Retinal pigment epithelial cell (primary cell): ENCODE results near the gene MYO5A.

ENCODE experiments used
- DNase-seq: peaks from one replicate; pipeline ENCODE4 v3.0.0-alpha.2; 2010; ENCODE audit warnings: low read depth
- H3K4me3 ChIP-seq: 2 replicates; pipeline ENCODE4 v1.5.1; 2011; ENCODE audit warnings: mild to moderate bottlenecking, low read length, control low read depth, moderate library complexity
- CTCF ChIP-seq: conservative IDR thresholded peaks from 2 replicates; pipeline ENCODE4 v1.5.1; 2011; ENCODE audit warnings: low read depth, low read length, control low read depth, inconsistent platforms

MYO5A gene

DNA sequence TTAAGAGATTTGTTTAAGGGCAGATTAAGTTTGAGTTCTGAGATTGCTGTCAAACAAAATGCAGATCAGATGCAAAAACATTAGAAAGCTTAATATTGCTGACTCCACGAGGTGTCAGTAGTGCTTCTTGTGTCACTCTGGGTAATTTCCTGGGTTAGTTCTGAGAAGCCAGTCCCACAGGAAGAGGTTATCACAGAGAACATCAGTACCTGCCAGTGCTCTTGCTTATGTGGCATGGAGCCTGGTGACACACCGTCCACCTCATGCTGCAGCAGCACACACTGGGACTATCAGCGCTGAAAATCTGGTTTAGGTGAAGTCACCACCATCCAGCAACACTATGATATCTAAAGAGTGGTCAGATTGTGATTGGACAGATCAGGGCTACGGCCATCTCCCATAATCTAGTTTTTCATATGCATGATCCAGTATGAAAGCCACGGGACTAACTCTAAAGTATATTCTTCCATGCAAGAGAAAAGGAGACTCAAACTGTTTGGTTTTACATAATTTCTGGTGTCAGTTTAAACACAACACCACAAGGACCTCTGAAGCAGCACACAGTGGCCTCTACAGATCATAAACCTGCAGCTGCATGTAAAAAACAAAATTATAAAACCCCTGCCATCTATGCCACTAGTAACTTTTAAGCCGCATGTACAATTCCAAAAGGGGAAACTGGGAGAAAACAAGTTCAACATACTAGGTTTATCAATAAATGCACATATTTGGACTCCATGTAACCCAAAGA, 197.0 kb downstream of the MYO5A start:
- no peak for DNase-seq
- TF ChIP-seq CTCF = peak; percentile 58
- H3K4me3 ChIP-seq = no peak overlapping the region

GRCh38 chr15:52329987-52330386, 198.7 kb downstream of the MYO5A start:
- no peak for TF ChIP-seq CTCF
- DNase-seq = no peak
- H3K4me3 ChIP-seq = no peak overlapping the region

DNA sequence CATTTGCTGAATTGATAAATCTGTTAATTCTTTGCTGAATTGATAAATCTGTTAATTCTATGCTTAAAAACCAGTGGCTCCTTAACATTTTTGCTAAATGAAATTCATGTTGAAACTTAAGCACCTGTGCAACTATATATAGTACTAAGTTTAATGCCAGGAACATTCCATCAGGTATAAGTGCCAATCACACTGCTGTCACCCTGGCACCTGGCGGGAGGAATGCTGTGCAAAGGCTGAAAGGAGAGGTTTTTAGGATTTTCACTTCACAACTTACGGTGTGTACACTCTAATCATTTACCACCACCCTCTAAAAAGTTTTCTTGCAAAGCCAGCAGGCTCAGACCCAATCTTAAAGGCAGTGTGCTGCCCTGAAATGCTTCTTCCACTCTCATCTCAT, 199.5 kb downstream of the MYO5A start:
- DNase-seq = no peak
- no peak overlapping the region for H3K4me3 ChIP-seq
- no peak for TF ChIP-seq CTCF

- no peak overlapping the region for H3K4me3 ChIP-seq
- DNase-seq = no peak
- TF ChIP-seq CTCF = no peak
Measured at GRCh38 chr15:52328680-52329079, 200.0 kb downstream of the MYO5A start.

- peak; percentile 80 for DNase-seq
- no peak for TF ChIP-seq CTCF
- H3K4me3 ChIP-seq = no peak overlapping the region
Measured at GRCh38 chr15:52326756-52327155, 201.9 kb downstream of the MYO5A start.

- no peak overlapping the region for H3K4me3 ChIP-seq
- no peak for TF ChIP-seq CTCF
Measured at GRCh38 chr15:52324109-52324508, 204.6 kb downstream of the MYO5A start.

GRCh38 chr15:52318729-52319500, 209.8 kb downstream of the MYO5A start:
- DNase-seq = no peak
- no peak for TF ChIP-seq CTCF
- no peak overlapping the region for H3K4me3 ChIP-seq

More at GRCh38 chr15:52324109-52324508, 204.6 kb downstream of the MYO5A start:
- no peak for DNase-seq
